Measurements from ENCODE around the gene ZBTB7C. TPM values are rescaled to one million over a fixed set of nuclear protein-coding genes. Genes with fewer than 3 reads are reported as not detected.

ZBTB7C gene
- total and polyA plus RNA-seq, 10 of the 15 experiments (the other 5 are each of a cell fraction or from before 2014, with no cell fraction given): under 0.01 to 0.08 (median 0.01) TPM; not detected in 7

- Histone ChIP-seq H3K27me3 (replicated peaks in 1 of 2; ENCODE audit: control insufficient read depth in 2 of 2, insufficient read depth in 2 of 2, low read length in 1 of 2) (peaks cover 1 to 3% of the 10 kb centered on the region in 2 experiments; a peak in 2 of 4 replicates), H3K36me3 (ENCODE audit: control insufficient read depth in 2 of 2, insufficient read depth in 2 of 2, low read length in 1 of 2) (no peaks in the 10 kb centered on the region), H3K4me1 (ENCODE audit: control insufficient read depth, insufficient read depth, low read length) (peaks cover 3% of the 10 kb centered on the region; the same call in 1 of the 2 replicates), H3K4me3 (no peak overlapping the region), H3K27ac (ENCODE audit: control insufficient read depth, insufficient read depth) (no peak overlapping the region), H3K9ac (ENCODE audit: control insufficient read depth, insufficient read depth, low read length) (no peak overlapping the region), H3K79me2 (ENCODE audit: control insufficient read depth, insufficient read depth, low read length) (no peaks in the 10 kb centered on the region), H2AFZ (ENCODE audit: control insufficient read depth, low read depth, low read length) (no peak overlapping the region), H4K20me1 (ENCODE audit: control insufficient read depth, insufficient read depth) (no peaks in the 10 kb centered on the region), H3K4me2 (ENCODE audit: control insufficient read depth, insufficient read depth) (no peak overlapping the region), H3K9me3 (replicated peaks; ENCODE audit: control insufficient read depth, insufficient read depth, low read length) (no peaks in the 10 kb centered on the region; the same call in 2 of the 3 replicates)
- 31% methylated on average over 7 of the region's 7 CpGs for WGBS (ENCODE audit: insufficient coverage, insufficient replicate concordance, low lambda C conversion rate, missing lambda C conversion rate)
- SMC1A ChIA-PET (ENCODE audit: uncharacterized antibody, unreplicated experiment): interaction anchor here (1.0 kb wide), 1 partner anchor 21 kb away, joined by 3 read pairs; no protein-coding TSS in a partner anchor
- ATAC-seq: no peak
- RAD21 ChIA-PET (ENCODE audit: unreplicated experiment): no interaction called here
- TF ChIP-seq MTA3 (IDR thresholded peaks at IDR 0.05; ENCODE audit: borderline replicate concordance, low read length) (no peak), SMAD5 (IDR thresholded peaks at IDR 0.05; ENCODE audit: low read depth) (no peak), RUNX3 (IDR thresholded peaks at IDR 0.05; ENCODE audit: low read length) (no peak), EZH2 (IDR thresholded peaks at IDR 0.05; ENCODE audit: borderline replicate concordance, control insufficient read depth, low read depth, low read length) (no peak), EP300 (IDR thresholded peaks at IDR 0.05; ENCODE audit: borderline replicate concordance in 1 of 2, control insufficient read depth in 1 of 2, low read depth in 2 of 2, low read length in 2 of 2) (no peak), TAF1 (IDR thresholded peaks at IDR 0.05; ENCODE audit: borderline replicate concordance, low read depth, low read length) (no peak), DPF2 (IDR thresholded peaks at IDR 0.05) (no peak), NR2F1 (conservative IDR thresholded peaks at IDR 0.05) (no peak), NFYB (IDR thresholded peaks at IDR 0.05; ENCODE audit: insufficient read depth, low read depth, low read length) (peak; percentile 61; the same call in 1 of the 2 replicates), TARDBP (IDR thresholded peaks at IDR 0.05; ENCODE audit: borderline replicate concordance) (no peak), RBBP5 (conservative IDR thresholded peaks at IDR 0.05) (no peak), TCF3 (IDR thresholded peaks at IDR 0.05; ENCODE audit: borderline replicate concordance, insufficient read depth, low read depth, low read length) (no peak), USF1 (IDR thresholded peaks at IDR 0.05; ENCODE audit: borderline replicate concordance, extremely low read length, insufficient read depth, low read depth, low read length) (peak; percentile 57)
- intact Hi-C loops (cut with micrococcal nuclease; ENCODE audit: unreplicated experiment) (no loop called here), in situ Hi-C loops (cut with MboI) (no loop called here)
- BruUV-seq (replicated peaks): no TSS peak
- DNase-seq (ENCODE audit: low read depth, low spot score): no peak
- FAIRE-seq: no peak
- CTCF ChIA-PET: no interaction called here
- POLR2A ChIA-PET: no interaction called here
Observed at GRCh38 chr18:48371854-48372602, 37.2 kb downstream of the ZBTB7C start.

Measured in GM12878 (cell line).